Prostate gland (tissue), 2 donors: ENCODE results near the gene ZNF217.

Experiments
- CTCF ChIP-seq, 4 experiments: fragments of 200-600 bp in 2 of 4; fragments of 450-650 bp in 2 of 4; sonication (generic) in 2 of 4; IDR thresholded peaks; 1 replicate in 3 of 4; 2 replicates in 1 of 4; pipeline ENCODE4 v1.5.1; 2016 to 2019; ENCODE audit warnings: antibody characterized with exemption in 4 of 4, mild to moderate bottlenecking in 2 of 4, moderate library complexity in 2 of 4
- POLR2AphosphoS5 ChIP-seq: sonication (generic); formaldehyde crosslinking; IDR thresholded peaks from one replicate; pipeline ENCODE4 v1.6.1; 2017; ENCODE audit warnings: antibody characterized with exemption

DNA sequence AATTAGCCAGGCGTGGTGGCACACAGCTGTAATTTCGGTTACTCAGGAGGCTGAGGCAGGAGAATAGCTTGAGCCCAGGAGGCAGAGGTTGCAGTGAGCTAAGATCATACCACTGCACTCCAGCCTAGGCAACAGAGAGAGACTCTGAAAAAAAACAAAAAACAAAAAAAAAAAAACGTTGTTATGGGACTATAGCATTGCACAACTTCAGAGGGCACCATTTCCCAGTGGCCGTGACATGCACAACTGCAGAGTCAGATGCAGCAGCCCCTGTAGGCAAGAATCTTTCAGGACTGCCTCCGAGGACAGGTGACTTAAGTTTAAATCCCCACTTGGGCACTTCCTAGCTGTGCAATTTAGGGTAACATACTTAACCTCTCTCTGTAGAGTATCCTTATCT is 64.0 kb downstream of the ZNF217 start:
- no peak for TF ChIP-seq CTCF (IDR thresholded peaks at IDR 0.05)
- TF ChIP-seq POLR2AphosphoS5, result no peak
